ENCODE data around the gene MINDY4. TPM values are rescaled to one million over a fixed set of nuclear protein-coding genes. Genes with fewer than 3 reads are reported as not detected.

MINDY4 gene
- total and polyA plus RNA-seq, 2 donors (not counting 1 experiment from before 2014, with no cell fraction given) = 0.12 to 1.1 TPM

GRCh38 chr7:30905078-30906012 lies 134.1 kb downstream of the MINDY4 start:
- no peak overlapping the region for H3K4me2 ChIP-seq (replicated peaks; ENCODE audit: low read depth, low read length, poor library complexity, severe bottlenecking)
- no peaks in the 10 kb centered on the region for H4K20me1 ChIP-seq (ENCODE audit: control insufficient read depth, insufficient read depth, low read length, poor library complexity, severe bottlenecking)
- no peaks in the 10 kb centered on the region for H3K9me3 ChIP-seq (ENCODE audit: control extremely low read depth in 1 of 3, control insufficient read depth in 2 of 3, insufficient read depth in 1 of 3, low read length in 2 of 3)
- no peaks in the 10 kb centered on the region for H3K4me1 ChIP-seq (ENCODE audit: control insufficient read depth in 2 of 2, insufficient read depth in 2 of 2, low read length in 2 of 2)
- no peak overlapping the region for H2AFZ ChIP-seq (ENCODE audit: insufficient read depth, low read depth, low read length, poor library complexity, severe bottlenecking)
- Mint-ChIP-seq H3K4me1 (no peaks in the 10 kb centered on the region), H3K27ac (no peak overlapping the region), H3K9me3 (ENCODE audit: insufficient read depth) (no peaks in the 10 kb centered on the region), H3K4me3 (no peak overlapping the region), H3K27me3 (no peaks in the 10 kb centered on the region)
- no peak for TF ChIP-seq EZH2 (IDR thresholded peaks at IDR 0.05; ENCODE audit: borderline replicate concordance, insufficient read depth, low read depth, low read length, poor library complexity, severe bottlenecking)
- TF ChIP-seq CTCF (IDR thresholded peaks at IDR 0.05) = no peak
- ChIA-PET CTCF (no interaction called here), POLR2A (no interaction called here)
- no peak overlapping the region for H3K4me3 ChIP-seq (ENCODE audit: control extremely low read depth in 1 of 5, extremely low read depth in 1 of 5, insufficient read depth in 1 of 5, low read depth in 2 of 5, low read length in 4 of 5)
- no peaks in the 10 kb centered on the region for H3K36me3 ChIP-seq (replicated peaks in 1 of 2; ENCODE audit: control extremely low read depth in 1 of 2, control insufficient read depth in 1 of 2, extremely low read depth in 1 of 2, insufficient read depth in 2 of 2, low read length in 1 of 2)
- no peaks in the 10 kb centered on the region for H3K79me2 ChIP-seq (ENCODE audit: control insufficient read depth, insufficient read depth, low read length)
- ATAC-seq (ENCODE audit: low read depth) = no peak
- no peak overlapping the region for H3K9ac ChIP-seq (ENCODE audit: low read length)
- no peak overlapping the region for H3K27ac ChIP-seq (ENCODE audit: low read length in 2 of 2)
- no peak for DNase-seq
- WGBS (ENCODE audit: insufficient coverage) = 94% methylated on average over 15 of the region's 15 CpGs
- H3K27me3 ChIP-seq (replicated peaks in 1 of 4; ENCODE audit: control extremely low read depth in 1 of 4, control insufficient read depth in 3 of 4, insufficient read depth in 4 of 4, low read length in 3 of 4) = no peaks in the 10 kb centered on the region
- intact Hi-C loops (cut with micrococcal nuclease) = no loop called here

GRCh38 chr7:30906014-30906413 lies 134.8 kb downstream of the MINDY4 start:
- WGBS (ENCODE audit: insufficient coverage) = 90% methylated on average over 6 of the region's 7 CpGs
- Histone ChIP-seq H3K4me2 (replicated peaks; ENCODE audit: low read depth, low read length, poor library complexity, severe bottlenecking) (no peak overlapping the region), H4K20me1 (ENCODE audit: control insufficient read depth, insufficient read depth, low read length, poor library complexity, severe bottlenecking) (no peaks in the 10 kb centered on the region), H3K9ac (ENCODE audit: low read length) (no peak overlapping the region), H3K4me1 (ENCODE audit: control insufficient read depth in 2 of 2, insufficient read depth in 2 of 2, low read length in 2 of 2) (no peaks in the 10 kb centered on the region), H3K27me3 (replicated peaks in 1 of 4; ENCODE audit: control extremely low read depth in 1 of 4, control insufficient read depth in 3 of 4, insufficient read depth in 4 of 4, low read length in 3 of 4) (no peaks in the 10 kb centered on the region), H3K4me3 (ENCODE audit: control extremely low read depth in 1 of 5, extremely low read depth in 1 of 5, insufficient read depth in 1 of 5, low read depth in 2 of 5, low read length in 4 of 5) (no peak overlapping the region), H3K79me2 (ENCODE audit: control insufficient read depth, insufficient read depth, low read length) (no peaks in the 10 kb centered on the region), H3K27ac (ENCODE audit: low read length in 2 of 2) (no peak overlapping the region), H3K9me3 (ENCODE audit: control extremely low read depth in 1 of 3, control insufficient read depth in 2 of 3, insufficient read depth in 1 of 3, low read length in 2 of 3) (no peaks in the 10 kb centered on the region), H3K36me3 (replicated peaks in 1 of 2; ENCODE audit: control extremely low read depth in 1 of 2, control insufficient read depth in 1 of 2, extremely low read depth in 1 of 2, insufficient read depth in 2 of 2, low read length in 1 of 2) (no peaks in the 10 kb centered on the region), H2AFZ (ENCODE audit: insufficient read depth, low read depth, low read length, poor library complexity, severe bottlenecking) (no peak overlapping the region)
- ChIA-PET POLR2A (no interaction called here), CTCF (no interaction called here)
- intact Hi-C loops (cut with micrococcal nuclease) = no loop called here
- Mint-ChIP-seq H3K4me3 (no peak overlapping the region), H3K27ac (no peak overlapping the region), H3K27me3 (peaks cover 5% of the 10 kb centered on the region), H3K4me1 (no peaks in the 10 kb centered on the region), H3K9me3 (ENCODE audit: insufficient read depth) (no peaks in the 10 kb centered on the region)
- TF ChIP-seq CTCF (IDR thresholded peaks at IDR 0.05) = no peak
- no peak for TF ChIP-seq EZH2 (IDR thresholded peaks at IDR 0.05; ENCODE audit: borderline replicate concordance, insufficient read depth, low read depth, low read length, poor library complexity, severe bottlenecking)
- ATAC-seq (ENCODE audit: low read depth) (no peak), DNase-seq (no peak)
